GM18868 (cell line): ENCODE data around the gene PLA2G12B.
"Not testable (repeated sequence)": the region's sequence is repeated elsewhere in the genome, so short reads cannot be mapped to it uniquely, and the experiment has no call there.

Experiments used
- ATAC-seq: cut with Tn5 transposase; IDR thresholded peaks from one replicate; pipeline ENCODE4 v1.9.1; 2021; ENCODE audit warnings: mild to moderate bottlenecking, moderate library complexity; ENCODE audit not compliant: unreplicated experiment

The PLA2G12B gene

GRCh38 chr10:72943498-72944234 lies 10.9 kb downstream of the PLA2G12B start:
- ATAC-seq, result no peak

DNA sequence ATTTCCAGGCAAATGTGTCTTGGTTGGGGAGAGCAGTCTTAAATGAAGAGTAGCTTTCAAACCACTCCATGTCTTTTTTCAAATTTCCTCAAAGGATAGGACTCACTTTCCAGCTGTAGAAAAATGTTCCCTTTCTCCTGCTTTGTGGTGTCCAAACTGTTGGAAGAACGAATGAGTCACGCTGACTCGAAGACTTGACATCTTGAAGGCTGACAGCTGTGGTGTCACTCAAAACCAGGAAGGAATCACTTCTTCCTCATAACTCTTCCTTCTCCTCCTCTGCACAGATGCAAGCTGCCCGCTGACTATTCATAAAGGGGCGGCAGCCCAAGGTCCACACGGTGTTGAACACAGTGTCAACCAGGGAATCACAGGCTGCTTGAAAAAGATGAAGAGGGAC lies 19.2 kb downstream of the PLA2G12B start:
- no peak for ATAC-seq

GRCh38 chr10:72932259-72933015 lies 22.2 kb downstream of the PLA2G12B start:
- no peak for ATAC-seq

DNA sequence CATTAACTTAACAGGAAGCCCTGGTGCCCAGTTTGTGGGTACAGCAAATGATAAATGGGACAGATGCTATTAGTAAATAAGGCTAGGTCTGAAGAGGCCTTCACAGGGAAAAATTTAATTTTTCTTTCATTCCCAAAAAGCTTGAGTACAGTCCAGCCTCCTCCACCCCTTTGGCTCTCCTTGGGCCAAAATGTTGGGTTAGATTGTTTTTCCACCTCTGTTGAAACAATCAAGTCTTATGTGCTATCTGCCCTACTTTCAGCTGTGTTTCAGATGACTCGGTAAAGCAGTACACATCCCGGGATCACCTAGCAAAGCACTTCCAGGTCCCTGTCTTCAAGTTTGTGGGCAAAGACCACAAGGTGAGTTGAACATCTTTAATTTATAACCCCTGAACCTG lies 24.3 kb downstream of the PLA2G12B start:
- ATAC-seq, result no peak

DNA sequence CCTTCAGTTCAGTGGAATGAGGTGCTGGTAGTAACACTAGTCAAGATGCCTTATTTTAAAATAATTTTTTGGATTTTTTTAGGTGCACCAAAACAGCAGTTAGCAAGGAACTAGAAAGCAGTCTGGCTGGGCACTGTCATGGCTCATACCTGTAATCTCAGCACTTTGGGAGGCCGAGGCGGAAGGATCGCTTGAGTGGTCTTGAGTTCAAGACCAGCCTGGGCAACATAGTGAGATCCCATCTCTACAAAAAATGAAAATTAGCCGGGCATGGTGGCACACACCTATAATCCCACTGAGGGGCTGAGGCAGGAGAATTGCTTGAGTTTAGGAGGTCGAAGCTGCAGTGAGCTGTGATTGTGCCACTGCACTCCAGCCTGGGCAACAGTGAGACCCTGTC lies 25.8 kb downstream of the PLA2G12B start:
- ATAC-seq, result no peak

- ATAC-seq, result no peak
Observed at GRCh38 chr10:72927485-72927884, 27.1 kb downstream of the PLA2G12B start.

DNA sequence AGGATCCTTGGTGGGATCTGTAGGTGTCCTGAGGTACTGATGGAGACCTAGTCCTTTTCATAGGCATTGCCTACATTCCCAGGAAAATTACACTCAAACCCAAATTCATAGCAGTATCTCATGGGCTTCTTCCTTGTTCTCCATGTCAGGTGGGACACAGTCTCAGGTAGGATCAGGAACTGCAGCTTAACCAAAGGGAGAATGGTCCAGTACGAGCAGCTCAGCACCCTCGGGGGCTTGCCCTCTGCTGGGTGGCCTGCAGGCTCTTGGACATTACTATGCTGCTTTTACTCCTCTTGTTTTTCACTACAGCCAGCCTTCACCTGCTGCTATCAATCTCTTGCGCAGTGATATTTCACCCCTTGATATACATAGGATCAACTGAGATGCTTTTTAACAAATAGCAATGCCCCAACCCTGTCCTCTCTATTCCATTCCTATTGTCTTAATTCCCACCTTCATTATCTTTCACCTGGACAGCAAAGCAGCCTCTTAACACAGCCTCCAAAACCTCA lies 28.6 kb downstream of the PLA2G12B start:
- no peak for ATAC-seq

DNA sequence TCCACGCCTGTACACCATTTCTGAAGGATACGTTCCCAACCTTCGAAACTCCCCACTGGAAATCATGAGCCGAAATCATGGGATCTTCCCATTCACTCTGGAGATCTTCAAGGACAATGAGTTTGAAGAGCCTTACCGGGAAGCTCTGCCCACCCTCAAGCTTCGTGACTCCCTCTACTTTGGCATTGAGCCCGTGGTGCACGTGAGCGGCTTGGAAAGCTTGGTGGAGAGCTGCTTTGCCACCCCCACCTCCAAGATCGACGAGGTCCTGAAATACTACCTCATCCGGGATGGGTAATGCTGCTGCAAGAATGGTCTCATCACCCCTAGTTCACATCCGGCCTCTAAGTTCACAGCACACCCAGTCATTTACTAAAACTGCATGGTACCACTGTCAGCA lies 30.3 kb downstream of the PLA2G12B start:
- ATAC-seq, result no peak

GRCh38 chr10:72921147-72921683 lies 33.4 kb downstream of the PLA2G12B start:
- ATAC-seq, result not testable (repeated sequence)

DNA sequence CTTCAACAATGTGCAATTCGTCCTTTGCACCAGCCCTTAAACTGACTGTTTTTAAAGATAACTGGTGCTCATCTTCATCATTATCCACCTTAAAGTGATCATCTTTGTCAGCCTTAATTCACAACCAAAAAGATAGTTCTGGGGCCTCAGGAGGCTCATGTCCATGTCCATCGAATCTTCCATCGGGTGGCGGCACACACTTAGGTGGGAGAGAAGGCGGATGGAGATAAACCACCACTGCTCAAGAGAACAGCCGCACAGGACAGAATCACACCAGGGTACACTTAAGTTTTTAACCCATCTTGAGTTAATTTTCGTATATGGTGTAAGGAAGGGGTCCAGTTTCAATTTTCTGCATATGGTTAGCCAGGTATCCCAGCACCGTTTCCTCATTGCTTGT lies 36.3 kb downstream of the PLA2G12B start:
- no peak for ATAC-seq

DNA sequence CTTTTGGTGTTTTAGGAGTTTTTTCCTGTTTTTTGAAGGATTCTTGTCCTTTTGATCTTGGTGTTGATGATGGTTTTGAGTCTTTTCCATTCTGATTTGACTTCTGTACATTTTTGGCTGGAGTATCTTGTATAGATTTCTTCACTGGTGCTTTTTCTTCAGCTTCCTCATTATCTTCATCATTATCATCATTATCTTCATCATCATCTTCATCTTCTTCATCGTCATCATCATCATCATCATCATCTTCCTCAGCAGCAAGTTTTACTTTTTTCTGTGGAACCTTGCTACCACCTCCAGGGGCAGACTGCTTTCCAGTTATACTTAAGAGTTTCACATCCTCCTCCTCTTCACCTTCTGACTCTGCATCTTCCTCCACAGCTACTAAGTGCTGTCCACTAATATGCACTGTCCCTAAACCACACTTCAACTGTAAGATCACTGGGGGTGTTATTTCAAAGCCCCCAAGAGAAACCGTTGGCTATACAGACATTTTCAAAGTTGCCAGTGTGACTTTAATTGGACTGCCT lies 36.7 kb downstream of the PLA2G12B start:
- ATAC-seq, result not testable (repeated sequence)

DNA sequence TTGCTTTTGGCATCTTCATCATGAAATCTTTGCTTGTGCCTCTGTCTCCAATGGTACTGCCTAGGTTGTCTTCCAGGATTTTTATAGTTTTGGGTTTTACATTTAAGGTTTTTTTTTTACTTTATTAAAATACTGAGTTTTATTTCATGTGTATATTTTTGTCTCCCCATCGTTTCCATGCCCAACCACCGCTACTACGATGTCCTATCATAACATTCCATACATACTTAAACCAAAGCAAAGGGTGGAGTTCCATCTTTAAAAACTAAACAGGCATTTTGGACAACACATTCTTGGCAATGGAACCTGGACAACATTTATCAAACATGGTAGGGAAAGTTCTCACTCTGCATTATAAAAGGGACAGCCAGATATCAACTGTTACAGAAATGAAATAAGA lies 37.4 kb downstream of the PLA2G12B start:
- ATAC-seq, result not testable (repeated sequence)

DNA sequence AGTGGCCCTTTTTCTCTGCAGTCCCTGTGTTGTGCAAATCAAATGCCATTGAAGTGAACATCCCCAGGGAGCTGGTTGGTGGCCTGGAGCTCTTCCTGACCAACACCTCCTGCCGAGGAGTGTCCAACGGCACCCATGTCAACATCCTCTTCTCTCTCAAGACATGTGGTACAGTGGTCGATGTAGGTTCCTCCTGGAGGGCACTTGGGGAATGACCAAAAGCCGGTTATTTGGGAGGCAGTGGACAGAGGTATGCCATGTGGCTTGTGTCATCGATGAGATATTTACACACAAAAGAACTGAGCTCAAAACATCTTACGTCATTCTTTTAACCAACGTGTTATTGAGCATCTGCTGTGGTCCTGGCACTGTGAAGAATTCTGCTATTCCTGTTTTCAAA lies 41.3 kb downstream of the PLA2G12B start:
- ATAC-seq, result no peak

- no peak for ATAC-seq
Observed at GRCh38 chr10:72912736-72913135, 41.9 kb downstream of the PLA2G12B start.

- no peak for ATAC-seq
Observed at GRCh38 chr10:72911758-72912157, 42.8 kb downstream of the PLA2G12B start.

DNA sequence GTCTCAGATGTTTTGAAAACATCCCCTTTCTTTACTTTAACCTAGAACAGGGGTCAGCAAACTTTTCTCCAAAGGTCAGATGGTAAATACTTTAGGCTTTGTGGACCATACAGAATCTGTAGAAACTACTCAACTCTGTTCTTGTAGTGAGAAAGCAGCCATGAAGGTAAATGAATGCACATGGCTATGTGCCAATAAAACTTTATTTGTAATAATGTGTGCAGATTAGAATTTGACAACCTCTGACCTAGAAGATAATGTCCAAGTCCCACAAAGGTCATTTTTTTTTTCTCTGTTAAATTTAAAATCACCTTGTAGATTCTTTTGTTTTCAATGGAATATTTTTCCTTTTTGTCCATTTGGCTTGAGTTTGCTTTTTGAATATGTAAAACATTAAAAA lies 43.9 kb downstream of the PLA2G12B start:
- no peak for ATAC-seq

DNA sequence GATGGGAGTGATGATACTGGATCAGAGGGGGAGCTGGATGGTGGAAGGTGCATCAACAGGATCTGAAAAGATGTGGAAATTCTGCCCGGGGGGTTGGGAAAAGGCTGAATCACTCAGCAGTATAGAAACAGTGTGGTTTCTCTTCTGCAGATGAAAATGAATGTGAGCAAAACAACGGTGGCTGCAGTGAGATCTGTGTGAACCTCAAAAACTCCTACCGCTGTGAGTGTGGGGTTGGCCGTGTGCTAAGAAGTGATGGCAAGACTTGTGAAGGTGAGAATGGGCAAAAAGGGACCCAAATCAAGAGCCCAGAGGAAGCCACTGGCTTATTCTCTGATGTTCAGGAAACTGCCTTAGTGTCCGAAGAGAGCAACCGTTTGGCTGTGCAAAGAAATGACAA lies 48.2 kb downstream of the PLA2G12B start:
- ATAC-seq, result no peak

DNA sequence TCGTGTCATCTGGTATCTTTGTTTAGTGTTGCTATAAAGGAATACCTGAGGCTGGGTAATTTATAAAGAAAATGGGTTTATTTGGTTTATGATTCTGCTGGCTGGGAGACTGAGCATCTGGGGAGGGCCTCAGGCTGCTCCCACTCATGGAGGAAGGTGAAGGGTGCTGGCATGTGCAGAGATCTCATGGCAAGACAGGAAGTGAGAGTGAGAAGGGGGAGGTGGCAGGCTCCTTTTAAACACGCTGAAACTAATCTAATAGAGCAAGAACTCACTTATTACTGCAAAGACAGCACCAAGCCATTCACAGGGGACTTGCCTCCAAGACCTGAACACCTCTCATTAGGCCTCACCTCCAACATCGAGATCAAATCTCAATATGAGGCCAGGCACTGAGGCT lies 49.8 kb downstream of the PLA2G12B start:
- no peak for ATAC-seq

DNA sequence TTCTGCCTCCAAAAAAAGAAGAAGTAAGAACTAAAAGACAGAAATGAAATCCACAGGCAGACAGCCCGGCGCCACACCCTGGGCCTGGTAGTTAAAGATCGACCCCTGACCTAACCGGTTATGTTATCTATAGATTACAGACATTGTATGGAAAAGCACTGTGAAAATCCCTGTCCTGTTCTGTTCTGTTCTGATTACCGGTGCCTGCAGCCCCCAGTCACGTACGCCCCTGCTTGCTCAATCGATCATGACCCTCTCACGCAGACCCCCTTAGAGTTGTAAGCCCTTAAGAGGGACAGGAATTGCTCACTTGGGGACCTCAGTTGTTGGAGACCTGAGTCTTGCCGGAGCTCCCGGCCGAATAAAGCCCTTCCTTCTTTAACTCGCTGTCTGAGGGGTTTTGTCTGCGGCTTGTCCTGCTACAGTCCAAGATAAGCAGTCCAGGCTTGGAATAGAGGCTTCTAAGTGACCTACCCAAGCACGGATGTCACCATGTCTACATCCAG lies 50.6 kb downstream of the PLA2G12B start:
- ATAC-seq, result not testable (repeated sequence)

DNA sequence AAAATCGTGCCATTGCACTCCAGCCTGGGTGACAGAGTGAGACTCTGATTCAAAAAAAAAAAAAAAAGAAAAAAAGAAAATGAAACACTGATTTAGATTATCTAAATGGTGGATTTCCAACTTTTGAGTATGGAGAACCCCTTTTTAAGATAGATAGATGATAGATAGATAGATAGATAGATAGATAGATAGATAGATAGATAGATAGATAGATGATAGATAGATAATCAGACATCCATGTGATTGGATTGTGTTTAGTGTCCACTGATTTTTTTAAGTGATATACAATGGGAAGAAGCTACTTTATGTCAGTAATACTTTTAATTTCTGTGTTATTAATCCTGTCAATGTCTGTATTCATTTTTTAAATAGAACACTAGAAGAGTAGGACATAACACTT lies 55.1 kb downstream of the PLA2G12B start:
- ATAC-seq, result no peak

DNA sequence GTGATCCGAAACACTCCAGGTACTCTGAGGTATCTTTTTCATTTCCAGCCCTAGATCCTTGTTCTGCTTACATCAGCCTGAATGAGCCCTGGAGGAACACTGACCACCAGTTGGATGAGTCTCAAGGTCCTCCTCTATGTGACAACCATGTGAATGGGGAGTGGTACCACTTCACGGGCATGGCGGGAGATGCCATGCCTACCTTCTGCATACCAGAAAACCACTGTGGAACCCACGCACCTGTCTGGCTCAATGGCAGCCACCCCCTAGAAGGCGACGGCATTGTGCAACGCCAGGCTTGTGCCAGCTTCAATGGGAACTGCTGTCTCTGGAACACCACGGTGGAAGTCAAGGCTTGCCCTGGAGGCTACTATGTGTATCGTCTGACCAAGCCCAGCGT lies 56.0 kb downstream of the PLA2G12B start:
- no peak for ATAC-seq
